Breast epithelium (tissue), 4 donors: ENCODE measurements around the gene NEGR1. TPM values are rescaled to one million over a fixed set of nuclear protein-coding genes. Genes with fewer than 3 reads are reported as not detected.

Source experiments
- DNase-seq, 2 donors: peaks; one replicate each; pipeline ENCODE4 v3.0.0-alpha.2; 2019; ENCODE audit warnings: low spot score in 2 of 2
- H3K27ac ChIP-seq, 2 donors: fragments of 200-600 bp; sonication (generic) in 1 of 2; one replicate each; pipeline ENCODE4 v1.5.1; 2016 to 2019; ENCODE audit warnings: mild to moderate bottlenecking in 1 of 2
- H3K27me3 ChIP-seq, 2 donors: fragments of 200-600 bp; sonication (generic) in 1 of 2; one replicate each; pipeline versions ENCODE4 v1.5.1 to v1.6.0; 2017 to 2019; ENCODE audit warnings: control low read depth in 1 of 2, mild to moderate bottlenecking in 1 of 2
- H3K36me3 ChIP-seq: fragments of 200-600 bp; one replicate; pipeline ENCODE4 v1.5.1; 2019
- H3K4me1 ChIP-seq, 2 donors: fragments of 200-600 bp; sonication (generic); one replicate each; pipeline ENCODE4 v1.5.1; 2016 to 2019; ENCODE audit warnings: control low read depth in 1 of 2
- H3K4me3 ChIP-seq, 3 donors: fragments of 200-600 bp; sonication (generic); 1 replicate in 2 of 3; 2 replicates in 1 of 3; pipeline ENCODE4 v1.5.1; 2016 to 2019; ENCODE audit warnings: mild to moderate bottlenecking in 3 of 3, moderate library complexity in 2 of 3
- H3K9me3 ChIP-seq, 2 donors: fragments of 200-600 bp; sonication (generic) in 1 of 2; one replicate each; pipeline ENCODE4 v1.5.1; 2016 to 2019; ENCODE audit warnings: control low read depth in 1 of 2
- POLR2A ChIP-seq: fragments of 450-650 bp; IDR thresholded peaks from one replicate; pipeline ENCODE4 v1.6.1; 2016; ENCODE audit warnings: antibody characterized with exemption, mild to moderate bottlenecking, moderate library complexity
- POLR2AphosphoS5 ChIP-seq, 3 donors: sonication (generic); formaldehyde crosslinking; IDR thresholded peaks; one replicate each; pipeline ENCODE4 v1.6.1; 2017; ENCODE audit warnings: antibody characterized with exemption in 3 of 3
- intact Hi-C: fragments of 100-400 bp; cut with DNase I; formaldehyde crosslinking; loops from one replicate; pipeline ENCODE4 v1.15.1; 2023; ENCODE audit warnings: low total_unique reads
- total RNA-seq, 3 donors: library from RNA; depleted of rRNA; stranded (reverse); fragments of >200 nt; gene quantifications; one replicate each; pipeline ENCODE4 v1.1.0, GENCODE V29; 2016
- TF ChIP-seq, protein P1 (sequence below), 3 donors: fragments of 450-650 bp; IDR thresholded peaks; one replicate each; pipeline ENCODE4 v1.5.1; 2016 to 2017; ENCODE audit warnings: antibody characterized with exemption in 3 of 3, mild to moderate bottlenecking in 3 of 3, moderate library complexity in 3 of 3

Gene NEGR1
- total RNA-seq, 3 donors from 2014 or later, result 5.6 to 33.3 (median 7.9) TPM

DNA sequence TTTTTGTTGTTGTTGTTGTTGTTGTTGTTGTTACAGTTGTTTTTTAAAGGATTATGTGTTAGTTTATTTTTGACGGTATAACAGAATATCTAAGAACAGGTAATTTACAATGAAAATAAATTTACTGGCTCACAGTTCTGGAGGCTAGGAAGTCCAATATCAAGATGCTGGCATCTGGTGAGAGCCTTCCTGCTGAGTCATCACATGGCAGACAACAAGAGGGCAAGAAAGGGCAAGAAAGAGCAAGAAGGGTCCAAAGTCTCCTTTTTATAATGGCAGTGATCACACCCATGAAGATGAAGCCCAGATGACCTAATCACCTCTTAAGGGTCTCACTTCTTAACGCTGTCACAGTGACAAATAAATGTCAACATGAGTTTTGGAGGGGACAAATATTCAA lies 142.1 kb downstream of the NEGR1 start:
- no peaks in the 10 kb centered on the region for H3K27me3 ChIP-seq
- DNase-seq, result no peak
- no peak for TF ChIP-seq POLR2A
- TF ChIP-seq, protein P1, sequence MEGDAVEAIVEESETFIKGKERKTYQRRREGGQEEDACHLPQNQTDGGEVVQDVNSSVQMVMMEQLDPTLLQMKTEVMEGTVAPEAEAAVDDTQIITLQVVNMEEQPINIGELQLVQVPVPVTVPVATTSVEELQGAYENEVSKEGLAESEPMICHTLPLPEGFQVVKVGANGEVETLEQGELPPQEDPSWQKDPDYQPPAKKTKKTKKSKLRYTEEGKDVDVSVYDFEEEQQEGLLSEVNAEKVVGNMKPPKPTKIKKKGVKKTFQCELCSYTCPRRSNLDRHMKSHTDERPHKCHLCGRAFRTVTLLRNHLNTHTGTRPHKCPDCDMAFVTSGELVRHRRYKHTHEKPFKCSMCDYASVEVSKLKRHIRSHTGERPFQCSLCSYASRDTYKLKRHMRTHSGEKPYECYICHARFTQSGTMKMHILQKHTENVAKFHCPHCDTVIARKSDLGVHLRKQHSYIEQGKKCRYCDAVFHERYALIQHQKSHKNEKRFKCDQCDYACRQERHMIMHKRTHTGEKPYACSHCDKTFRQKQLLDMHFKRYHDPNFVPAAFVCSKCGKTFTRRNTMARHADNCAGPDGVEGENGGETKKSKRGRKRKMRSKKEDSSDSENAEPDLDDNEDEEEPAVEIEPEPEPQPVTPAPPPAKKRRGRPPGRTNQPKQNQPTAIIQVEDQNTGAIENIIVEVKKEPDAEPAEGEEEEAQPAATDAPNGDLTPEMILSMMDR (IDR thresholded peaks at IDR 0.05), result no peak
- peaks cover 6 to 11% of the 10 kb centered on the region in 2 donors for H3K9me3 ChIP-seq
- no peaks in the 10 kb centered on the region for H3K36me3 ChIP-seq
- H3K27ac ChIP-seq, result no peak overlapping the region
- no peaks in the 10 kb centered on the region for H3K4me1 ChIP-seq
- intact Hi-C loops, result no loop called here
- no peak overlapping the region for H3K4me3 ChIP-seq

DNA sequence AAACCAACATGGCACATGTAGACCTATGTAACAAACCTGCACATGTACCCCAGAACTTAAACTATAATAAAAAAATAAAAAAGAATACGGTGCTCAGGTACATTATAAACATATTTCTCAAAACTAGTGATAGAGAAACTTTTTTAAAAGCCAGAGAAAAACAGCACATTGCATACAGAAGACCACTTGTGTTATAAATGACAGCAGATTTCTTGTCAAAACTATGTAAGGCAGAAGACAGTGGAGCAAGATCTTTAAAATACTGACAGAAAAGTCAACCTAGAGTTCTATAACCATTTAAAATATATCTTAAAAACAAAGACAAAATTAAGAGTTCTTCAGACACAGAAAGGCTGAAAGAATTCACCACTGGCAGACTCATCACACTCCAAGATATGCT lies 144.7 kb downstream of the NEGR1 start:
- intact Hi-C loops, result no loop called here
- Histone ChIP-seq H3K4me1 (no peaks in the 10 kb centered on the region), H3K9me3 (peaks cover 6 to 11% of the 10 kb centered on the region in 2 donors), H3K27me3 (no peaks in the 10 kb centered on the region), H3K4me3 (no peak overlapping the region), H3K36me3 (no peaks in the 10 kb centered on the region), H3K27ac (no peak overlapping the region)
- TF ChIP-seq, protein P1 (IDR thresholded peaks at IDR 0.05), result no peak
- no peak for DNase-seq

DNA sequence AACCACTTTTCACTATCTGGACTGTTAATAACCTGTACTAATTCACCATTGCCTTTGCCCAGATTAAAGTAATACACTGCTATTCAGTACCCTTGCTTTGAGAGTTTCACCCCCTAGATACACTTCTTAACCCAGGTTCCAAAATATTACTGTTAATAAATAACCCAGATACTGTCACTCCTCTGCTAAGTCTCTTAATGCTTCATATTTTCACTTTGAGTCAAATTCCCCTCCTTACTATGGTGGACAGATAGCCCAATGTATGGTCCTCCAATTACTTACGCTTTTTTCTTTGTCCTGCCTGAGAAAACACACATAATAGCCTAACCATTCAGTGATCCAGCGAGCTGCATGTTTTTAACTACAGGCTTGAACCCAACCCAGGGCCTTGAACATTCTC lies 152.5 kb downstream of the NEGR1 start:
- no peaks in the 10 kb centered on the region for H3K9me3 ChIP-seq

DNA sequence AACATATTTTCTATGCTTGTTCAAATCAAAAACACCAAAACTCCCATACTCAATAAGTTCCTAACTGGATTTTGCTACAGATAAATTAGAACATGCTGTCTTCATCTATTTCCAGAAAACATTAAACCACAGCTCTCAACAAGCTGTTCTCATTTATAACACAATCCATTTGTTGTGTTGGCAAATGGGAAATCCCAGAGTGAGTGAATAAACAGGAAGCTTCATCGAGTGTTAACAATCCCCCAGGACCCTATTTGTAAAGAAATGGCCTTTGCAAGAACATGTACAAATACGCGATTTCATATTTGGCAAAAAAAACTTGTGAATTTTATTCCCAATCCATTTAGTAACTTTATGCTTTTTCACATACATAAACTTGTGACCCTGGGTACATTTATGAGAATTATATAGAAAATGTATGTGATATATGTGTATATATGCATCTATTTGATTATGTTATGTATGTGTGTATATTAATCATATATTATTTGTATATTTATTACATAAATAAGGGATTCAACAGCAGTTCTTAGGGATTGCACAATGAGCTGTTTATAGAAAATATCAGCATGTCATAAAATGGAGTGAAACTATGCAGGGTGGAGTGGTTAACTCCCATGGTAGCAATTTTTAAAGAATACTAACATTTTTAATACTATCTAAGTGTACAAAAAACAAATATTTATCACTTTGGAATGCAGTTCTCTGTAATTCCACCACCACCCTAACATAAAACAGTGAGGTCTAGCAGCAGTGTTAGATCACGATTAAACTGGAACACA lies 160.0 kb downstream of the NEGR1 start:
- Histone ChIP-seq H3K27ac (no peak overlapping the region), H3K27me3 (no peaks in the 10 kb centered on the region), H3K9me3 (no peaks in the 10 kb centered on the region), H3K4me1 (no peaks in the 10 kb centered on the region), H3K4me3 (no peak overlapping the region), H3K36me3 (no peaks in the 10 kb centered on the region)
- no peak for DNase-seq
- intact Hi-C loops, result no loop called here
- TF ChIP-seq, protein P1 (IDR thresholded peaks at IDR 0.05), result no peak
- TF ChIP-seq POLR2AphosphoS5 (IDR thresholded peaks at IDR 0.05), result no peak
- TF ChIP-seq POLR2A, result no peak

More for the DNA sequence above, 152.5 kb downstream of the NEGR1 start:
- H3K4me1 ChIP-seq, result no peaks in the 10 kb centered on the region
- H3K27ac ChIP-seq, result no peak overlapping the region
- TF ChIP-seq POLR2A, result no peak
- TF ChIP-seq, protein P1 (IDR thresholded peaks at IDR 0.05), result no peak
- no peak for TF ChIP-seq POLR2AphosphoS5 (IDR thresholded peaks at IDR 0.05)
- no peaks in the 10 kb centered on the region for H3K36me3 ChIP-seq
- DNase-seq, result no peak
- intact Hi-C loops, result no loop called here
- no peak overlapping the region for H3K4me3 ChIP-seq
- no peaks in the 10 kb centered on the region for H3K27me3 ChIP-seq

DNA sequence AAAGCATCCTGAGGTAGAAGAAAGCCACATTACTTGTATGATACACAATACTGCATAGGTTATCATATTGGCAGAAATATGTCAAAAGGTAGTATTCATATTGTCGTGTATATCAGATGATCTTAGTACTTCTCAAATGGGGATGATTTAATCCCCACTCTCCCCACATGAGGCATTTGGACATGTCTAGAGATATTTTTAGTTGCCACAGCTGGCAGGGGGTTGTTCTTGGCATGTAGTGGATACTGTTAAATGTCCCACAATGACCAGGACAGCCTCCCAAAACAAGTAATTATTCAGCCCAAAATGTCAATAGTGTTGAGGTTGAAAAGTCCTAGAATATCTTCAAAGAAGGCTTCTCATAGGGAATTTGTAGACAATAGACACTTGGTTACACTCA lies 162.8 kb downstream of the NEGR1 start:
- Histone ChIP-seq H3K36me3 (no peaks in the 10 kb centered on the region), H3K4me3 (no peak overlapping the region), H3K27me3 (no peaks in the 10 kb centered on the region), H3K4me1 (no peaks in the 10 kb centered on the region), H3K27ac (no peak overlapping the region), H3K9me3 (no peaks in the 10 kb centered on the region)
- TF ChIP-seq POLR2AphosphoS5 (IDR thresholded peaks at IDR 0.05), result no peak
- TF ChIP-seq, protein P1 (IDR thresholded peaks at IDR 0.05), result no peak
- TF ChIP-seq POLR2A, result no peak
- DNase-seq, result no peak
- intact Hi-C loops, result no loop called here
